Neural cell (in vitro differentiated cells): ENCODE data around the gene RAET1L. TPM values are rescaled to one million over a fixed set of nuclear protein-coding genes. Genes with fewer than 3 reads are reported as not detected.

Experiments
- H2AFZ ChIP-seq: fragments of 200-600, 300-800 bp; sonication (generic), shearing (Covaris generic); 2 replicates; pipeline ENCODE4 v1.6.0; 2014; ENCODE audit warnings: low read depth, mild to moderate bottlenecking, antibody characterized with exemption, low read length, moderate library complexity
- H3F3A ChIP-seq: fragments of 200-600 bp; shearing (Covaris generic); 2 replicates; pipeline ENCODE4 v1.6.1; 2016; ENCODE audit warnings: mild to moderate bottlenecking, moderate library complexity, mixed read lengths, antibody characterized with exemption, low read length; ENCODE audit not compliant: insufficient read depth, poor library complexity, severe bottlenecking
- H3K27ac ChIP-seq: fragments of 200-600, 300-800 bp; sonication (generic), shearing (Covaris generic); 2 replicates; pipeline ENCODE4 v1.5.1; 2014; ENCODE audit warnings: mild to moderate bottlenecking, low read length, moderate library complexity
- H3K27me3 ChIP-seq: fragments of 300-800, 200-600 bp; sonication (generic), shearing (Covaris generic); 2 replicates; pipeline ENCODE4 v1.6.0; 2014; ENCODE audit warnings: mild to moderate bottlenecking, low read depth, low read length, moderate library complexity; ENCODE audit not compliant: insufficient read depth
- H3K36me3 ChIP-seq: fragments of 300-800, 200-600 bp; sonication (generic), shearing (Covaris generic); 2 replicates; pipeline ENCODE4 v1.5.1; 2014; ENCODE audit warnings: mild to moderate bottlenecking, antibody characterized with exemption, low read length, moderate library complexity; ENCODE audit not compliant: insufficient read depth
- H3K4me2 ChIP-seq: fragments of 300-800, 200-600 bp; sonication (generic), shearing (Covaris generic); 2 replicates; pipeline ENCODE4 v1.6.0; 2014; ENCODE audit warnings: mild to moderate bottlenecking, low read length
- H3K4me3 ChIP-seq: fragments of 300-800, 200-600 bp; sonication (generic), shearing (Covaris generic); 2 replicates; pipeline ENCODE4 v1.5.1; 2014; ENCODE audit warnings: mild to moderate bottlenecking, low read length, moderate library complexity
- H3K79me2 ChIP-seq: fragments of 200-600 bp; shearing (Covaris generic); replicated peaks from 2 replicates; pipeline ENCODE4 v1.6.0; 2014; ENCODE audit warnings: mild to moderate bottlenecking, low read length, moderate library complexity; ENCODE audit not compliant: insufficient read depth
- H3K9ac ChIP-seq: fragments of 300-800, 200-600 bp; sonication (generic), shearing (Covaris generic); 2 replicates; pipeline ENCODE4 v1.6.1; 2016; ENCODE audit warnings: mild to moderate bottlenecking, low read length, mixed read lengths
- H3K9me2 ChIP-seq: fragments of 200-600 bp; shearing (Covaris generic); 2 replicates; pipeline ENCODE4 v1.6.1; 2016; ENCODE audit warnings: mild to moderate bottlenecking, low read length, mixed read lengths; ENCODE audit not compliant: insufficient read depth
- H3K9me3 ChIP-seq: fragments of 200-600, 300-800 bp; sonication (generic), shearing (Covaris generic); 2 replicates; pipeline ENCODE4 v1.6.1; 2016; ENCODE audit warnings: mild to moderate bottlenecking, mixed run types, low read length, moderate library complexity, mixed read lengths
- H4K20me1 ChIP-seq: fragments of 200-600 bp; shearing (Covaris generic); 2 replicates; pipeline ENCODE4 v1.6.1; 2016; ENCODE audit warnings: mild to moderate bottlenecking, mixed run types; ENCODE audit not compliant: insufficient read depth
- CTCF ChIP-seq: fragments of 450-650 bp; IDR thresholded peaks from 2 replicates; pipeline ENCODE4 v1.5.1; 2014; ENCODE audit warnings: antibody characterized with exemption, mild to moderate bottlenecking, moderate library complexity; ENCODE audit not compliant: poor library complexity, severe bottlenecking
- EZH2 ChIP-seq: fragments of 200-600, 300-800 bp; shearing (Covaris generic), sonication (generic); IDR thresholded peaks from 2 replicates; pipeline ENCODE4 v1.6.1; 2014; ENCODE audit warnings: antibody characterized with exemption, low read length, borderline replicate concordance, mild to moderate bottlenecking; ENCODE audit not compliant: insufficient read depth, poor library complexity, severe bottlenecking
- MXI1 ChIP-seq: fragments of 450-650 bp; conservative IDR thresholded peaks from 2 replicates; pipeline ENCODE4 v1.6.1; 2014; ENCODE audit warnings: antibody characterized with exemption, mild to moderate bottlenecking; ENCODE audit not compliant: poor library complexity, severe bottlenecking
- REST ChIP-seq: IDR thresholded peaks from 2 replicates; pipeline ENCODE4 v1.6.1; 2012; ENCODE audit warnings: borderline replicate concordance
- SMC3 ChIP-seq: fragments of 450-650 bp; conservative IDR thresholded peaks from 2 replicates; pipeline ENCODE4 v1.6.1; 2014; ENCODE audit warnings: antibody characterized with exemption, mild to moderate bottlenecking, moderate library complexity; ENCODE audit not compliant: poor library complexity
- TAF1 ChIP-seq: IDR thresholded peaks from 2 replicates; pipeline ENCODE4 v1.6.1; 2012; ENCODE audit warnings: low read depth
- polyA plus RNA-seq: library from polyadenylated mRNA; depleted of rRNA; stranded (reverse); fragments of >200 nt; gene quantifications from 2 replicates; pipeline ENCODE4 v1.2.3, GENCODE V29; 2014

The RAET1L gene
- polyA plus RNA-seq, 1 donor from 2014 or later, result not detected

DNA sequence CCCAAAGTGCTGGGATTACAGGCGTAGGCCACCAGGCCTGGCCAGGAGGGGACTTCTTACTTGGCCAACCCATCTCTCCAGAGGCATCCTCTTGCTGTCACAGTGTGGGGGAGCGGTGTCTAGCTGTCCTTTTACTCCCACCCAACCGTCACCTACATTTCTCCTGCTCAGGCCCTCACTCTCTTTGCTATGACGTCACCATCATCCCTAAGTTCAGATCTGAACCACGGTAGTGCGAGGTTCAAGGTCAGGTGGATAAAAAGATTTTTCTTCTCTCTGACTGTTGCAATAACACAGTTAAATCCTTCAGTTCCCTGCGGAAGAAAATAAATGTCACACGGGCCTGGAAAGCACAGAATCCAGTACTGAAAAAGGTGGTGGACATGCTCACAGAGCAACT is 7.3 kb upstream of the RAET1L start:
- H3K27me3 ChIP-seq, result peaks cover 35% of the 10 kb centered on the region
- no peaks in the 10 kb centered on the region for H3K9me2 ChIP-seq
- no peaks in the 10 kb centered on the region for H3K79me2 ChIP-seq
- TF ChIP-seq REST (no peak), TAF1 (no peak)
- no peaks in the 10 kb centered on the region for H4K20me1 ChIP-seq
- no peaks in the 10 kb centered on the region for H3F3A ChIP-seq
- H3K27ac ChIP-seq, result no peak overlapping the region
- no peaks in the 10 kb centered on the region for H3K36me3 ChIP-seq
- H3K4me3 ChIP-seq, result no peak overlapping the region
- no peak overlapping the region for H3K9ac ChIP-seq
- no peaks in the 10 kb centered on the region for H3K9me3 ChIP-seq
- H2AFZ ChIP-seq, result no peak overlapping the region
- no peak overlapping the region for H3K4me2 ChIP-seq

DNA sequence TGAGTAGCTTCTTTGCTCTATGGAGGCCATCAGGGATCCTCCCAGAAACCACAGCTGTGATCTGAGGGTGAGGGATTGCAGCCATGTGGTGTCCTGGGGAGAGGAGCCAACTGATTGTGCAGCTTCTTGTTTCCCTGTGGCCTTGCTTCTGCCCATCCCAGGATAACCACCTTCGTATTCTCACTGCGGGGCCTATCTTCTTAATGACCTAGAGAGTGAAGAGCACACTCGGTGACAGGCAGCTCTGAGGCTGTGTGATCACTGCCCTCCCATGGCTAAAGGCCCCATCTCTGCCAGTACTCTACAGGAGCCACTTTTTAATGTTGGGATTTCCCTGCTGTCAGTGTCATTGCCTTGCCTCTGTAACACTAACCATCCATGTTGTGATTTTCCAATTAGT is 5.3 kb upstream of the RAET1L start:
- Histone ChIP-seq H3K27ac (no peak overlapping the region), H2AFZ (no peak overlapping the region), H3K36me3 (no peaks in the 10 kb centered on the region), H3K9ac (no peak overlapping the region), H4K20me1 (no peaks in the 10 kb centered on the region), H3F3A (no peaks in the 10 kb centered on the region), H3K27me3 (peaks cover 26% of the 10 kb centered on the region), H3K9me3 (no peaks in the 10 kb centered on the region), H3K79me2 (no peaks in the 10 kb centered on the region), H3K9me2 (no peaks in the 10 kb centered on the region), H3K4me3 (no peak overlapping the region), H3K4me2 (no peak overlapping the region)
- no peak for TF ChIP-seq EZH2
- no peak for TF ChIP-seq MXI1
- no peak for TF ChIP-seq CTCF
- no peak for TF ChIP-seq SMC3
- no peak for TF ChIP-seq REST
